Measurements from ENCODE around the gene NIPAL4.

The NIPAL4 gene

DNA sequence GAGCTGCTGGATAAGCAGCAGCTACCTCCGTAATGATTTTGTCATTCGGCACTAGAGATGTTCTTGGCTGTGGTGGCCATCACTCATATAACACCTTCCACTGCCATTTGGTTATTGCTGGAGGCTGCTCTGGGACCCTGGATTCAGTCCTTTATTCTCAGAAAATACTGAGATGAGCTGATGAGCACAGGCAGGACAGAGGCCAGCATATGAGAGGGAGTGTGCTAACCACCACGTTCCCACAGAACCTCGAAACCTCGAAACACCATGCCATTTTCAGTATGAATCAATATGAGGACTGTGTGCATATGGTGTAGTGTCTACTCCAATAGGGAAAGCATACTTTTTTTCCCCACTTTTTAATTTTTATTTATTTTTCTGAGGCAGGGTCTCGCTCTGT is 59.0 kb downstream of the NIPAL4 start:
- DNase-seq: no peak

DNA sequence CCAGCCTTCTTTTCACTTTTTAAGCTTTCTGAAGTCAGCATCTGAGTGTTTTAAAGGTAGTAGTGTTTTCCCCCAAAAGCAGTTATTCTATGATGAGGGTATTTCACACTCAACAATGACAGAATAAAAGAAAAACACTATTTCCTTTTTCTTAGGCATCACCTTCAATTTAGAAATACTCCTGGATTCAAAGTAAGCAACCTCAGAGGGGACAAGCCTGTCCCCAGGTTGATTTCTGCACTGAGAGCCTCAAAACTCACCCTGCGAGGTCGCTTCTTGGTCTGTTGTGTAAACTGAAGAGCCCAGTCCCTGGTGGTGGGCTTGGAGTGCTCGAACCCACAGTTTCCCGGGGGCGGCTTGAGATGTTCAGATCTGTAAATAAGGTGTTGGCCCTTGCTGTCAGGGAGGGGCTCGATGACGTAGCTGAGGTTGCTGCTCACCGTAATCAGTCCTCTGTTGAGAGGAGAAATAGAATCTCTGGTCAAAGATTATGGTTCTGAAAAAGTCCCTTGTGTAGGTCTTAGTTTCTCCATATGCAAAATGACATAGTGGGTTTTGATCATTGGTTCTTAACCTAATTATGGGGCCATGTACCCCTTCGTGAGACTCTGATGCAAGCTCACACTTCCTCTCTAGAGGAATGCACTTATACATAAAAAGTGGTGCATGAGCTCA is 59.7 kb downstream of the NIPAL4 start:
- DNase-seq: no peak

DNA sequence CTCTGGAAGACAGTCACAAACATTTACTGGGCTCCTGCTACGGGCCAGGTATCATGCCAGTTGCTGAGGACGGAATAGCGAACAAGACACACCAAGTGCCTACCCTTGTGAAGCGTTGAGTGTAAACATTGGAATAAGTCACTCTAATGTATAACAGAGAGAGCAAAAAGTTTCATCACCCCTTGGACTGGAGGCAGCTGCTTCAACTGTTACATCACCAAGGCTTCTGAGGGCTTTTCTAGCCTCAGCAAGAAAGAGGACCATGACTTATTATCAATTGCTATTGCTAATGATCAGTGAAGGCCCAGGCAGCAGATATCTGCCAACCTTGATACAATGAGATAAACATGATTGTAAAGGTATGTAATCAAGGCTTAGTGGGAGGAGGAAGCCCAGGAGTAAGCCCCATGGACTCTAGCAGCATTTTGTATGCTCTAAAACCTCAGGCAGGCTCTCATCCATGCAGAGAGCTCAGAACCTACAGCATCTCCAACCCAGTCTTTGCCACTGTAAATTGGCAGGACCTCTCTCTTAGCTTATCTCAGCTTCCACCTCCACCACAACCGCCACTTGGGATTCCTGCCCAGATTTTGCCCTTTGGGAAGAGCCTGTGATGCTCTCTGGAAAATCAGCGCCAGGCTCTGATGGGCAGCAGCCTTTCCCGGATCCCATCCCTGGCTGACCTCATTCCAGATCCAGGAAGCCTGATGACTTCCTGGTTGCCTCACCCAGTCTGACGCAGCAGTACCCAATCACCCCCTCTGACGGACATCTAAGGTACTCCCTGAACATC is 61.1 kb downstream of the NIPAL4 start:
- DNase-seq: peak; percentile 29

DNA sequence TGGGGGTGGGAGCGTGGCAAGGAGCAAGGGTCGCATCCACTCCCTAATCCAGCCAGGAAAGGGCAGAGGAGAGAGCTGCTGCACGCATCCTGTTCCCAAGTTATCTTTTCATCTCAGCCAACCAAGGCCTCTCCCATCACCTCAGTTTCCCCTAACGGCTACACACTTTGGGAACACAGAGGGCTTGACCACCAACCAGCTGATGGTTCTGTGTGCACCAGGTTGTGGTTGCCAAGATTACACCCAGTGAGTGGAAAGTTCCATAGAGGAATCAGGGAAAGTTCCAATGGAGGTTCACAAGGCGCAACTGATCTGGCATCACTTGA is 61.7 kb downstream of the NIPAL4 start:
- DNase-seq: no peak

DNA sequence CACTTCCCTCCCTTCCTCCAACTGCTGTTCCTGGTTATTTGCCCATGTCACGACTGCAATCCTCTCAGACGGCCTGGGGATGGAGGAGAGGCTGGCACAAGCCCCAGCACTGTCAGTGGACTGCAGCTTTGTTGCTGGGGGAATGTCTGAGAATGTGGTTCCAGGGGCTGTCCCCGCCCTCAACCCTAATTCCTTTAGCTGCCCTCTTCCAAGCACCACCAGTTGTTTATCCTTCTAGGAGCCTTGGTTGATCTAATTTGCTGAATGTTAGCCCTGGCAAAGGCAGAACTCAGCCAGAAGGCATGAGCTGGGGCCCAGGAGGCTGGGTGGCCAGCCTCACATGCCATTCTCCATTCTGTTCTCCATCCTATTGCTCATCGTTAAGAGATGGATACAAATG is 64.0 kb downstream of the NIPAL4 start:
- no peak for DNase-seq
